ENCODE data around the gene TMIGD1. TPM values are rescaled to one million over a fixed set of nuclear protein-coding genes. Genes with fewer than 3 reads are reported as not detected.

Gene TMIGD1
- total RNA-seq, 2 donors from 2014 or later: not detected

DNA sequence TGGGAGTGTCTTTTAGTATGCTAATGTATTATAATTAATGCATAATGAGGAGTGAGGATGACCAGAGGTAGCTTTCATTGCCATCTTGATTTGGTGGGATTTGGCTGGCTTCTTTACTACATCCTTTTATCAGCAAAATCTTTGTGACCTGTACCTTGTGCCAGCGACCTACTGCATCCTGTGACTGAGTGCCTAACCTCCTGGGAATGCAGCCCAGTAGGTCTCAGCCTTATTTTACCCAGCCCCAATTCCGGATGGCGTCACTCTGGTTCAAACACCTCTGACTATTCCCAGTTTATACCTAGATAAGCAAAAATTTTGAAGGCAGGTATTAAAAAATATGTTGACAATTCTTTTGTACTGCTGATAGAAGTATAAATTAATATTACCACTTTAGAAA lies 31.6 kb downstream of the TMIGD1 start:
- no peak for DNase-seq
- intact Hi-C loops (cut with DNase I): no loop called here
- no peak for ATAC-seq

DNA sequence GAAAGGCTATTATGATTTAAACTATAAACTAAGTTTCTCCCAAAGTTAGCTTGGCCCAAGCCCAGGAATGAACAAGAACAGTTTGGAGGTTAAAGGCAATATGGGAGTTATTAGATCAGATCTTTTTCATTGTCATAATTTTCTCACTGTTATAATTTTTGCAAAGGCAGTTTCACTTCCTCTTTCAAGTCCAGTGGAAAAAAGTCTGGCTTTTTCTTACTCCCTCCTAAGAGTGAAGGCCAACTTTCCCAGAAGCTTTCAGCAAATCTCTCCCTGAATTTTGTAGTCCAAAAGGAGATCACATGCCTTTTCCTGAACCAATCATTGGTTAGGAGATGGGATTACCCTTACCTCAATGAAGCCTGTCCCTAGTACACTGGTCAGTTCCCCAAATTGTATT lies 33.0 kb downstream of the TMIGD1 start:
- ATAC-seq: no peak
- intact Hi-C loops (cut with DNase I): no loop called here
- DNase-seq: no peak

DNA sequence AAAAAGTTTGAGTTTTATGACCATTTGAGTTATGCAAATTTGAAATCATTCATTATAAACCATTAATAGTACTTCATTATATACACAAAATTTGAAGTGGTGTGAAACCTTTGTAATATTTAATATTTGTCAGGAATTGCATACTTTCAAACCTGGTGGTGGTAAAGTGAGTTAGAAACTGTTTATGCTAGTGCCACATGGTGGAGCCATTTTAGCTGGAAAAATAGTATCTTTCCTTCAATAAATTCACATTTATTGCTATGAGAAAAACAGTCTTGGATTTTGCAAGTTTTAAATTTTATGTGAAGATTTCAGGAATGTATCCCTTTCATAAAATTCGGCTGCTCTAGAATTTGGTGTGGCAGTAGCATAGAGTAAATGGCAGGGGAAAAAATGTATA lies 34.9 kb downstream of the TMIGD1 start:
- intact Hi-C loops (cut with DNase I): loop anchor here in 1 of 2 donors (10.0 kb wide), 1 partner anchor 86 kb away; no protein-coding TSS in a partner anchor
- ATAC-seq (no peak), DNase-seq (no peak)

DNA sequence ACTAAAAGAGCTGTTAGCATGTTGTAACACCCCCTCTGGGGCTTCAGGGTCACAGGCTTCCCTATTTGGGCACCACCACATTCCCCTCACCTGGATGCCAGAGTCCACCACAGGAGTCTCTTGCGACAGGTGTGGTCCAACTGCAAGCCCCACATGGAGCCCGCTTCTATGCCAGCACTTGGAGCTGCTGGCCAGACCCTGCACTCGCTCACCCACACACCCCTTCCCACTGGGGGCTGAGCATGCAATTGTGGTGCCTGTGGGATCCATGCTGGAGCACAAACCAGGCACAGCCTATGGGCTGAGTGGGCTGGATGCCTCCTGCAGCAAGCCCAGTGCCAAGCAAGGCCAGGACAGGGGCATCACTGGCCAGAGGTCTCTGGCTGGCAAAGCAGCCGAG lies 36.1 kb downstream of the TMIGD1 start:
- ATAC-seq (no peak), DNase-seq (no peak)
- intact Hi-C loops (cut with DNase I): loop anchor here in 1 of 2 donors (10.0 kb wide), 1 partner anchor 87 kb away; no protein-coding TSS in a partner anchor

DNA sequence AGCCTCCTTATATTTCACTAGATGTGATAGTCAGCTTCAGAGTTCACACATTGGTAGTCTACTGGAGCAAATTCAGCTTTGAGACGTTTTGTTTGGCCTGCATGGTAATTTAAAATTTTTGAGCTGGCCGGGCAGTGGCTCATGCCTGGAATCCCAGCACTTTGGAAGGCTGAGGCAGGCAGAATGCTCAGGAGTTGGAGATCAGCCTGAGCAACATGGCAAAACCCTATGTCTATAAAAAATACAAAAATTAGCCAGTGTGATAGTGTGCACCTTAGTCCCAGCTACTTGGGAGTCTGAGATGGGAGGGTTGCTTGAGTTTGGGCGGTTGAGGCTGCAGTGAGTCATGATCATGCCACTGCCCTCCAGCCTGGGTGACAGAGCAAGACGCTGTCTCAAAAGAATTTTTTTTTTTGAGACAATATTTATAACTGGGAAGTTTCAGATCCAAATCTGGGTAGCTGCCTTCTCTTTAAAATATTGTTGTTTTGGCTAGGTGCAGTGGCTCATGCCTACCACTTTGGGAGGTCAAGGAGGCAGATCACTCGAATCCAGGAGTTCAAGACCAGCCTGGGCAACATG lies 37.3 kb downstream of the TMIGD1 start:
- intact Hi-C loops (cut with DNase I): loop anchor here in 1 of 2 donors (10.0 kb wide), 1 partner anchor 88 kb away; no protein-coding TSS in a partner anchor
- DNase-seq: no peak
- no peak for ATAC-seq

DNA sequence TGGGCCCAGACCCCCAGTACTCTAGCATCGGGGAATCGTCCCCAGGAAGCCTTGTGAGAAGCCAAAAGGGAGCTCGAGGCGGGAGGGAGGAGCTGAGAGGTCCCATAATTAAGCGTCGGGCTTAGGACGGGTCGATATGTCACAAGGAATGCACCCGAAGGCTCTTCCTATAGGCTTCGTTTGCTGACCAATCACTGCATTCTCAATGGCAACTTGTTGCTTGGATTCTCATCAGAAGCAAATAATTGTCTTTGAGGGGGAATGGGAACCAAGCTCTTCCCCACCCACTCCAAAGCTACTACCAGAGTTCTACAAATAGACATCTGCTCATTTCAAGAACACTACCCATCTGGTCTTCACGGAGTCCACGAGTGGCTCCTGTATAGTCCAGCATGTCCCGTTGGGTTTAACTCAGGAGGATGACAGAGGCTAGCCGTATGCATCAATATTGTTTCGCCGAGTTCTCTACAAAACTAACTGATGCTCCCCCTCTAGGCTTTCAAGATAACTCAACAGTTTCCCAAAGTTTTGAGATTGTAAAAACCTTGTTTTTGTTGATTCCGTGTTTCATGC lies 41.5 kb downstream of the TMIGD1 start:
- peak in 1 of 2 donors; percentile 1 for ATAC-seq
- DNase-seq: no peak
- intact Hi-C loops (cut with DNase I): loop anchor here in 1 of 2 donors (10.0 kb wide), 1 partner anchor 92 kb away; no protein-coding TSS in a partner anchor

DNA sequence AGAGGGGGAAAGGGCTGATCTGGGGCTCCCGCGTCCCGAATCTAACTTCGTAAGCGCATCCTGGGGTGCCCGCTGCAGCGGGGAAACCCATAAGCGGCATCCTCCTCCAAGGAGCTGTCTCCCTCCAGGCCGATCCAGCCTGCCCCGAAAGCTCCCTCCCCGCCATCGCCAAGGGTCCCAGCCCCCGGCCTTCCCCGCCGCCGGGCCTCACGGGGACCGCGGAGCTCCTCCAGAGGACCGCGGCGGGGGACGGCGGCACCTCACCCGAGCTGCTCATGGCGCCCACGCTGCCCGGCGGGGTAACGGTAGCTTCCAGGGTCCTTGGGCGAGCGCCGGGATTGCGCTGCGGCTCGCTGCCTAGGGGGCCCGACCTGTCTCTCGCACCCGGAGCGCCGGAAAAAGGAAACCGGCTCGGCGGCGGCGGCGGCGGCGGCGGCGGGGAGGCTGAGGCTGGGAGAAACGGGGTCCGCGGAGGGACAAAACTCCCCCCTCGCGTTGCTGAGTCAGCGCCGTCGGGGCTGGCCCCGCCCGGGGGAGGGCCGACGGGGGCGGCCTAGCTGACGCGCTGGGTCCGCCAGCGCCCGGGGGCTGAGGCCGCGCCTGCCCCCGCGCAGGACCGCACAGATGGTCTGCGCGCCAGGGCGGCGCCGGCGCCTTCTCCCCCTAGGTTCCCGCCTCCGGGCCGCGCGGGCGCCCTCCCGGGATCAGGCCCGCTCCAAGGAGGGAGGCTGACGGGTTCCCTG lies 42.1 kb downstream of the TMIGD1 start, which contains the start of gene BLMH:
BLMH (minus strand) TSS at position 402 of the 743 bp plus-strand sequence; CDS start at position 277, 125 bp downstream.
- ATAC-seq (peak; percentile 97 to 99), DNase-seq (peak; percentile 88)
- intact Hi-C loops (cut with DNase I): loop anchor here in 1 of 2 donors (10.0 kb wide), 1 partner anchor 93 kb away; no protein-coding TSS in a partner anchor

DNA sequence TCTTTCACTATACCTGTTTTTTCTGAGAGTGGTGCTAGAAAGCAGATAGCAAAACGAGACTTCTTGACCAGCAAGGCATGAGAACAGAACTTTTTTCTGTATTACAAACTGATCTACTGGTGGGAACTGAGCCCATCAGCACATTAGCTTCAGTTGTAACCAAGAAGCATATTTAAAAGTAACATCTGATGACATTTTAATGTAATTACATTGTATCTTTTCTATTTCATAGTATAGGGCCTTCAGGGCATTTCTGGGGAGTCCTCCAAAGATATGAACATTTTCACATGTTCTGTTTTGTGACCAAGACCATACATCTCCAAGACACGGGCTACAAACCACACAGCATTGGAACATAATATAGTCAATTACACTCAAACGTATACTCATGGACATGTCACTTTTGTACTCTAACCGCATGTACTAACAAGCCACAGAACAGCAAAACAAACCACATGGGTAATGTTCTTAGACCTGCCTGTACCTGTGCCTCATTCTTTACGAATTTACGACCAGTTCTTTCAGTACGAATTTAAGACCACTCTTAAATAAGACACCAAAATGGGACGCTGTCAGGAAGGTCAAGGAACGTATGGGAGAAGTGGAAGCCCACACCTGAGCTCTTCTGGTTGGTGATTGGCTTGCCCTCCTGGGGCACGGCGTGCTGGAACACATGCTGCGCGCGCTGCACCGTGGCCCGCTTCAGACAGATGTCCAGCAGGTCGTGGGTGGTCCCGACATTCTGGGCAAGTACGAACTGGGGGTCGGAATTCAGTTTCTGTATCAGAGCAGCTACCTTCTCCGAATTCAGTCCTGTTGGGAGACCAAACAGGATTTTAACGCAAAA lies 42.9 kb downstream of the TMIGD1 start:
- DNase-seq: peak; percentile 57
- intact Hi-C loops (cut with DNase I): loop anchor here in 1 of 2 donors (10.0 kb wide), 1 partner anchor 94 kb away; no protein-coding TSS in a partner anchor

DNA sequence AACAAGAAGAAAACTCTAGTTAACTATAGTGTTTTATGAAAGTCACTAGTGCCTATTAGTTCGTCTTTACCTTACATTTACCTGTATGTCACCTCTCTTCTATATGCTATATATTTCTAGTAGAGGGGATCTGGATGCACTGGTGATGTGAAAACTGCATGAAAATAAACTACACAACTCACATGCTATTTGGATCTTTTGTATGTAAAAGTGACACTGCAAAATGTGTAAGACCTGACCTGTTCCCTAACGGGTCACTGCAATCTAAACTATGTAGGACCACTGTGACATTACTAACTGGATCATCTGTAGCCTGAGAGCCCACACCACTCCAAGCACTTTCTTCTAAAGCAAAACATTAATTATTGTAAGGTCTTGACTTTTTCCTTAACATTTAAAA lies 43.8 kb downstream of the TMIGD1 start:
- DNase-seq: no peak
- ATAC-seq: no peak
- intact Hi-C loops (cut with DNase I): loop anchor here in 1 of 2 donors (10.0 kb wide), 1 partner anchor 95 kb away; no protein-coding TSS in a partner anchor

More for the DNA sequence above, 42.9 kb downstream of the TMIGD1 start:
- ATAC-seq: peak; percentile 48 to 72

DNA sequence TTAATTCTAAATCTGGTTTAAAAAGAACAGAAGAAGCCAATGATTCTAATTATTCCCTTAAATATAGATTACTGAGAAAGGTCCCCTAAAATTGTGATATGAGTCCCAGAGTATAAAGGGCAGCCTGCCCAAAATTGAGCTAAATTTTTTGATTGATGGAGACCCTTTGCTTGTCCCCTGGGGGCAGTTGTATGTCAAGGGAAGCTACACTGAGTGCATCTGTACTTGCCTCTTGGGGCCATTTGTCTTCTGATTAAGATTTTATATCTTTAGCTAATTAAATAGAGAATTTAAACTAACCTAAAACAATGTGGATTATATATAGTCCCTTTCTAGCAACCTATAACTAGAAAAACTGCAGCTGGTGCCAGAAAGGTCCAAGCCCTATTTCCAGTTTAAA lies 54.7 kb downstream of the TMIGD1 start:
- intact Hi-C loops (cut with DNase I): loop anchor here (5.0 to 10.0 kb wide), 3 partner anchors 147 to 177 kb away; no protein-coding TSS in a partner anchor
- DNase-seq (no peak), ATAC-seq (no peak)

DNA sequence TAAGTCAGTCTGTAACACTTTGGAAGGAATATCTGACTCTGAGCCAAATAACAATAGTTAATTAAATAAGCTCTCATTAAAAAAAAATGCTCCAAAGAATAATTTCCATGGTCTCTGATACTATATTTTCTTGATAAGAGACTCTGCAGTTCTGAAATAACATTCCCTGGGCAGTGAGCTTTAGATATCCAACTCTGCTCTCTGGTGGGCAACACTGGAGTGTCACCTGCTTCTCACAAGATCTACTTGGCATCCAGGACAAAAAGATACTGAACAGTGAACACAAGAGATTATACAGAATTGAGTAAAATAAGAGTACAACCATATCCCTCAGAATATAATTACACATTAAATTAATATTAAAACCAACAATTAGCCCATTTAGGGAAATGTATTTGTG lies 55.8 kb downstream of the TMIGD1 start:
- peak; percentile 71 to 84 for ATAC-seq

DNA sequence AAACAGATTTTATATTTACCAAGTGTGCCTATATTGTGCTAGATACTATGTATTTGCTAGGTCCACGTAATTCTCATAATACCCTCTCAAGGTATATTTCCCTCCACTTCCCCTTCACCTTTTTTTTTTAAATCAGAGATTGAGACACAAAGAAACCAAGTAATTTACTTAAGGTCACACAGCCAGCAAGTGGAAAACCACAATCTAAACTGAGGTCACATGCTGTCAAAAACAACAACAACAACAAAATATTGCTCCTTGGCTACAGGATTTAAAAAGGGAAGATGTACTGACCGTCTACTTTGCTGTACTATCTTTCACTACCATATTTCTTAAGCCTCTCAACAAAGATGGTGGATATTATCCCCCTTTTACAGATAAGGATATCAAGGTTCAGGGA lies 57.9 kb downstream of the TMIGD1 start:
- intact Hi-C loops (cut with DNase I): loop anchor here (5.0 to 10.0 kb wide), 3 partner anchors 144 to 174 kb away; no protein-coding TSS in a partner anchor
- no peak for DNase-seq
- no peak for ATAC-seq

More for the DNA sequence above, 55.8 kb downstream of the TMIGD1 start:
- peak; percentile 25 for DNase-seq
- intact Hi-C loops (cut with DNase I): loop anchor here (5.0 to 10.0 kb wide), 3 partner anchors 146 to 176 kb away; no protein-coding TSS in a partner anchor

DNA sequence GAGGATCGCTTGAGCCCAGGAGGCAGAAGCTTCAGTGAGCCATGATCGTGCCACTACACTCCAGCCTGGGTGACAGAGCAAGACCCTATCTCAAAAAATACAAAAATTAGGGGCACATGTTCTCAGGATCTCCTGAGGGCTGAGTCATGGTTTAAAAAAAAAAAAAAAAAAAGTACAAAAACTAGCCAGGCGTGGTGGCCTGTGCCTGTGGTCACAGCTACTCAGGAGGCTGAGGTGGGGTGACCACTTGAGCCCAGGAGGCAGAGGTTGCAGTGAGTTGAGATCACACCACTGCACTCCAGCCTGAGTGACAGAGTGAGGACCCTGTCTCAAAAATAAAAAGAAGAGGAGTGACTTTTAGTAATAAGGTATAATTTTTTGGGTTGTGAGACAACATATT lies 59.0 kb downstream of the TMIGD1 start:
- DNase-seq (no peak), ATAC-seq (no peak)
- intact Hi-C loops (cut with DNase I): loop anchor here (5.0 to 10.0 kb wide), 3 partner anchors 143 to 173 kb away; no protein-coding TSS in a partner anchor

DNA sequence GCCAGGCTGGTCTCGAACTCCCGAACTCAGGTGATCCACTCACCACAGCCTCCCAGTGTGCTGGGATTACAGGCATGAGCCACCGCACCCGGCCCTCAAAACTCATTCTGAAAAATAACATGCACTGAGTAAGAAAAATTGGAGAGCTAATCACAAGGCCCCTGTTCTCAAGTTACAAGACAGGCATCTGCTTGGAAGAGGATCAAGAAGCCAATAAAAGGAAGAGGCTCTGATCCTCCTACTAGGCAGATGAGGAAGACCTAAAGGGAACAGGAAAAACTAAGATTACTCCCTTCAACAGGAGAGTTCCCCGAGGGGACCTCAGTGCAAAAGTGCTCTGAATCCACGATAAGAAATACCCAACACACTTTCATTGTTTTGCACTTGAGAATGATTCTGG lies 60.5 kb downstream of the TMIGD1 start:
- intact Hi-C loops (cut with DNase I): loop anchor here in 1 of 2 donors (10.0 kb wide), 1 partner anchor 149 kb away; no protein-coding TSS in a partner anchor
- no peak for DNase-seq
- ATAC-seq: no peak

DNA sequence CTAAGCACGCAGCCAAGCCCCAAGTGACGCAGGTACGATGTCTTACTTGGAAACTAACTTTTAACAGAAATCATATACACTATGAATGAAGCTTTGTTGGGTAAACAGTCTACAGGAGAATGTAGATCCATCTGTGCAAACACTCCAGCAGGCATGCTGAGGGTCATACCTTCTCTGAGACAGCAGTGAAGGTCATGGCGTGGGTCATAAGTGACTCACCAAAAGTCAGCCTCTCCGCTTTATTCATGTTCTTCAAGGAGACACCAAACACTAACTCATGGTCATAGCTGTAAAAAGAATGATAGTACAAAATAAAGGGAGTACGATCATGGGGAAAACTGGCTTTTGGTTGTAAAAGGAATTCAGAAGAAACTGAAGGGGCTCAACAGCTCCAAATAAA lies 62.8 kb downstream of the TMIGD1 start:
- DNase-seq (no peak), ATAC-seq (no peak)
- intact Hi-C loops (cut with DNase I): loop anchor here in 1 of 2 donors (10.0 kb wide), 1 partner anchor 146 kb away; no protein-coding TSS in a partner anchor

DNA sequence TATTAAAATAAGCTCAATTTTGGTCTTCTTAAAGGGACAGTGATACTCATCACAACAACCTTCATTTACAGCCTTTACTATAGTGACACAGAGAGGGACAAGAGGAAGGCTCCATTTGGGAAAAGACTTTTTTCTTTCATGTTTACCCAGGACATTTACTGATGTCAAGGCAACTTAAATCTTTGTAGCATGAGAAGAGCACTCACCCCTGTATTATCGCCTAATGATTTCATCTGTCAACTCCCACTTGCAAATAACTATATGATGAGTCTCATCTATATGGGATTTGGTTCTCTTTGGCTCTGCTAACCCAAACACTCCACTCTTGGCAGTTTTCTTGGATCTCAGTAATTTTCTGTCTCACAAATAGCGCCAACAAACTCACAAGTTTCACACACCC lies 66.2 kb downstream of the TMIGD1 start:
- ATAC-seq: no peak
- intact Hi-C loops (cut with DNase I): no loop called here
- DNase-seq: no peak

All from left cardiac atrium (tissue), 4 donors.